H1 (cell line): Measurements from ENCODE around the gene LIPC. TPM values are rescaled to one million over a fixed set of nuclear protein-coding genes. Genes with fewer than 3 reads are reported as not detected.

Experiments
- CTCF ChIA-PET: fragments of 300-600 bp; sonication (Branson Sonifier 250); formaldehyde crosslinking; loops from one replicate; lab custom pipeline; 2021; ENCODE audit not compliant: partially characterized antibody; lab: Charles Lee
- POLR2A ChIA-PET: fragments of 300-600 bp; sonication (Branson Sonifier 250); formaldehyde crosslinking; loops from one replicate; lab custom pipeline; 2021; ENCODE audit warnings: inconsistent platforms; ENCODE audit not compliant: partially characterized antibody; lab: Charles Lee
- DNase-seq, 2 experiments: peaks; one replicate each; pipeline versions ENCODE4 v3.0.0 to v3.0.0-alpha.2; 2010 to 2022; ENCODE audit warnings: low spot score in 2 of 2, low read depth in 1 of 2, mixed read lengths in 1 of 2
- FAIRE-seq: peaks from 2 replicates; lab custom pipeline; 2011; peaks lifted over from hg19 to GRCh38; lab: Jason Lieb, UNC
- H2AFZ ChIP-seq: 2 replicates; pipeline ENCODE4 v1.8.1; 2012; ENCODE audit warnings: low read length, inconsistent platforms
- H2AK5ac ChIP-seq: 2 replicates; pipeline ENCODE4 v1.6.1; 2013; ENCODE audit warnings: low read depth, low read length
- H2BK120ac ChIP-seq: replicated peaks from 2 replicates; pipeline ENCODE3; 2013; ENCODE audit warnings: low read depth, low read length, inconsistent platforms
- H2BK12ac ChIP-seq: 2 replicates; pipeline ENCODE4 v1.6.1; 2013; ENCODE audit warnings: low read depth, low read length
- H2BK15ac ChIP-seq: 2 replicates; pipeline ENCODE4 v1.6.1; 2013; ENCODE audit warnings: low read length
- H2BK20ac ChIP-seq: 2 replicates; pipeline ENCODE4 v1.6.1; 2013; ENCODE audit warnings: low read length
- H2BK5ac ChIP-seq: 2 replicates; pipeline ENCODE4 v1.6.1; 2013; ENCODE audit warnings: low read depth, low read length
- H3K14ac ChIP-seq: 2 replicates; pipeline ENCODE4 v1.6.1; 2013; ENCODE audit warnings: inconsistent platforms; ENCODE audit not compliant: insufficient read length
- H3K18ac ChIP-seq: 2 replicates; pipeline ENCODE4 v1.6.1; 2013; ENCODE audit warnings: low read length; ENCODE audit errors: extremely low read depth
- H3K23ac ChIP-seq: 2 replicates; pipeline ENCODE4 v1.6.1; 2013; ENCODE audit warnings: inconsistent platforms; ENCODE audit not compliant: insufficient read length
- H3K23me2 ChIP-seq: 2 replicates; pipeline ENCODE4 v1.6.1; 2013; ENCODE audit warnings: low read depth, low read length
- H3K27ac ChIP-seq: 2 replicates; pipeline ENCODE4 v1.6.1; 2011; ENCODE audit warnings: low read depth, low read length, inconsistent platforms
- H3K27me3 ChIP-seq, 4 experiments: replicated peaks in 1 of 4; 1 replicate in 1 of 4; 2 replicates in 3 of 4; pipeline versions ENCODE4 v1.6.1 to v1.8.1; 2011 to 2013; ENCODE audit warnings: low read length in 3 of 4, mild to moderate bottlenecking in 3 of 4, inconsistent platforms in 2 of 4, mixed read lengths in 2 of 4, moderate library complexity in 1 of 4; ENCODE audit not compliant: control insufficient read depth in 3 of 4, insufficient read depth in 3 of 4; ENCODE audit errors: extremely low read depth in 1 of 4
- H3K36me3 ChIP-seq, 4 experiments: 2 replicates each; pipeline versions ENCODE4 v1.6.1 to v1.8.1; 2011 to 2013; ENCODE audit warnings: mild to moderate bottlenecking in 4 of 4, low read length in 3 of 4, moderate library complexity in 2 of 4, control low read depth in 1 of 4, inconsistent platforms in 1 of 4; ENCODE audit not compliant: insufficient read depth in 4 of 4, control insufficient read depth in 2 of 4
- H3K4ac ChIP-seq: replicated peaks from 2 replicates; pipeline ENCODE3; 2013; ENCODE audit warnings: low read length, low read depth, mixed read lengths, inconsistent platforms; ENCODE audit not compliant: insufficient read length
- H3K4me1 ChIP-seq, 4 experiments: replicated peaks in 1 of 4; 1 replicate in 1 of 4; 2 replicates in 3 of 4; pipeline versions ENCODE4 v1.6.1 to v1.8.1; 2011 to 2013; ENCODE audit warnings: low read length in 3 of 4, inconsistent platforms in 2 of 4, mixed read lengths in 1 of 4; ENCODE audit not compliant: insufficient read depth in 4 of 4, control insufficient read depth in 3 of 4
- H3K4me2 ChIP-seq, 2 experiments: 2 replicates each; pipeline versions ENCODE4 v1.6.1 to v1.8.1; 2011 to 2013; ENCODE audit warnings: low read depth in 2 of 2, low read length in 2 of 2, control low read depth in 1 of 2, inconsistent platforms in 1 of 2, mild to moderate bottlenecking in 1 of 2; ENCODE audit not compliant: insufficient read depth in 1 of 2
- H3K4me3 ChIP-seq, 4 experiments: fragments of 200-600, 300-600 bp in 1 of 4; sonication (generic), shearing (Covaris generic), sonication (Bioruptor Twin) in 1 of 4; 2 replicates each; pipeline versions ENCODE4 v1.5.1 to v1.8.1; 2011 to 2016; ENCODE audit warnings: low read length in 4 of 4, low read depth in 3 of 4, control low read depth in 2 of 4, inconsistent platforms in 2 of 4, mild to moderate bottlenecking in 2 of 4, mixed read lengths in 1 of 4, moderate library complexity in 1 of 4; ENCODE audit not compliant: insufficient read depth in 2 of 4; ENCODE audit errors: extremely low read depth in 1 of 4
- H3K56ac ChIP-seq: replicated peaks from 2 replicates; pipeline ENCODE3; 2013; ENCODE audit warnings: low read depth, mild to moderate bottlenecking, mixed read lengths, low read length, inconsistent platforms; ENCODE audit not compliant: insufficient read length
- H3K79me1 ChIP-seq: 2 replicates; pipeline ENCODE4 v1.6.1; 2013; ENCODE audit warnings: low read depth, low read length, control low read depth
- H3K79me2 ChIP-seq, 2 experiments: 2 replicates each; pipeline versions ENCODE4 v1.6.1 to v1.8.1; 2012 to 2013; ENCODE audit warnings: low read length in 2 of 2, mild to moderate bottlenecking in 2 of 2, inconsistent platforms in 1 of 2; ENCODE audit not compliant: insufficient read depth in 2 of 2, control insufficient read depth in 1 of 2
- H3K9ac ChIP-seq, 4 experiments: replicated peaks in 1 of 4; 1 replicate in 1 of 4; 2 replicates in 3 of 4; pipeline versions ENCODE4 v1.6.1 to v1.8.1; 2011 to 2013; ENCODE audit warnings: low read depth in 3 of 4, low read length in 3 of 4, control low read depth in 2 of 4, mild to moderate bottlenecking in 2 of 4, moderate library complexity in 2 of 4, inconsistent platforms in 1 of 4; ENCODE audit errors: extremely low read depth in 1 of 4
- H3K9me3 ChIP-seq, 2 experiments: 2 replicates each; pipeline versions ENCODE4 v1.6.1 to v1.8.1; 2012 to 2013; ENCODE audit warnings: mild to moderate bottlenecking in 2 of 2, moderate library complexity in 2 of 2, control low read depth in 1 of 2, inconsistent platforms in 1 of 2, low read depth in 1 of 2, low read length in 1 of 2, mixed read lengths in 1 of 2; ENCODE audit not compliant: insufficient read depth in 2 of 2
- H4K20me1 ChIP-seq, 2 experiments: replicated peaks in 1 of 2; 2 replicates each; pipeline versions ENCODE3 to v1.8.1; 2011 to 2013; ENCODE audit warnings: inconsistent platforms in 2 of 2, low read length in 2 of 2, mild to moderate bottlenecking in 1 of 2; ENCODE audit not compliant: insufficient read depth in 2 of 2, control insufficient read depth in 1 of 2
- H4K5ac ChIP-seq: 2 replicates; pipeline ENCODE4 v1.6.1; 2013; ENCODE audit warnings: low read length, low read depth, mixed read lengths, inconsistent platforms; ENCODE audit not compliant: insufficient read length
- H4K8ac ChIP-seq: 2 replicates; pipeline ENCODE4 v1.8.0; 2013; ENCODE audit warnings: mild to moderate bottlenecking, moderate library complexity, low read length, inconsistent platforms; ENCODE audit not compliant: insufficient read depth; ENCODE audit errors: extremely low read depth
- H4K91ac ChIP-seq: replicated peaks from 2 replicates; pipeline ENCODE3; 2013; ENCODE audit warnings: low read length, mixed read lengths, inconsistent platforms; ENCODE audit not compliant: insufficient read length
- CTBP2 ChIP-seq: IDR thresholded peaks from 2 replicates; pipeline ENCODE4 v1.7.0; 2011; ENCODE audit warnings: borderline replicate concordance, mild to moderate bottlenecking, moderate library complexity, mixed read lengths, low read length; ENCODE audit not compliant: insufficient read depth, insufficient read length
- E2F6 ChIP-seq: IDR thresholded peaks from 2 replicates; pipeline ENCODE4 v1.6.1; 2012; ENCODE audit warnings: inconsistent platforms
- NANOG ChIP-seq: IDR thresholded peaks from 2 replicates; pipeline ENCODE4 v1.6.1; 2011; ENCODE audit warnings: low read length, low read depth, mild to moderate bottlenecking, inconsistent platforms; ENCODE audit not compliant: insufficient read depth, poor library complexity, severe bottlenecking
- TCF12 ChIP-seq: IDR thresholded peaks from 2 replicates; pipeline ENCODE4 v1.6.1; 2011; ENCODE audit warnings: low read depth, mild to moderate bottlenecking, low read length
- WGBS, 2 experiments: shearing (Covaris generic) in 1 of 2; methylation state at CpG; one replicate each; pipeline versions ENCODE4 v1.1.6 to v1.1.7; 2013 to 2015; ENCODE audit warnings: low lambda C conversion rate in 2 of 2, mixed read lengths in 2 of 2, inconsistent platforms in 1 of 2, low coverage in 1 of 2, missing lambda C conversion rate in 1 of 2; ENCODE audit not compliant: insufficient replicate concordance in 2 of 2, insufficient coverage in 1 of 2, insufficient read length in 1 of 2; ENCODE audit errors: extremely low coverage in 1 of 2, missing lambda C conversion rate in 1 of 2; 5-methylcytosine and 5-hydroxymethylcytosine counted together
- polyA plus RNA-seq, 7 experiments: library from polyadenylated mRNA; depleted of rRNA in 3 of 7; stranded (reverse) in 5 of 7; unstranded in 2 of 7; fragments of >200 nt in 5 of 7; fragments of 200-250 nt in 2 of 7; gene quantifications; 1 replicate in 5 of 7; 2 replicates in 1 of 7; 4 replicates in 1 of 7; pipeline versions ENCODE4 v1.2.1 to v1.2.3, GENCODE V29; 2011 to 2013; ENCODE audit warnings: missing spikeins in 2 of 7, mixed read lengths in 2 of 7
- total RNA-seq: library from RNA; stranded (reverse); fragmentation: NEBNext Ultra II Directional; extraction: Animal tissue kit (Norgen Biotek cat#: 25700); gene quantifications from 2 replicates; pipeline ENCODE4 v1.2.1, GENCODE V29; 2021

Gene LIPC
- total and polyA plus RNA-seq, 2 of the 8 experiments (the other 6 are each of a cell fraction or from before 2014, with no cell fraction given) = not detected

DNA sequence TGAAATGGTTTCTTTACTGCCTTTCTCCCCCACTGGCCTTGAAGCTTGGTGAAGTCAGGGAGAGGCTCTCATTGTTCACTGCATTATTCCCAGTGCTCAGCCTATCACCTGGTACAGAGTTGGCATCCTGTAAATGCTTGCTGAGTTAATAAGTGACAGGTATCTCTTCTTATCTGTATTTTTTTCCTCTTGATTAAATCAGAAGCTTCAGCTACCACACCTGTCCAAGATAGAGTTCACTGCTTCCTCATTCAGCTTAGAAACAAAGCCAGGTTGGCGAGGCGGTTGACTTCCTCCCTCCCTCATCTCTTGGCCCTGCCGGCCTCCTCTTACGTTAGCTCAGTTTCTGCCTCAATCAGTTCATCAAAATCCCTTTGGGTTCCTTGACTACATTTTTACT, 142.8 kb downstream of the LIPC start:
- Histone ChIP-seq H2BK20ac (no peak overlapping the region), H3K9ac (no peak overlapping the region), H3K56ac (no peak overlapping the region), H3K18ac (no peak overlapping the region), H4K8ac (no peak overlapping the region), H3K4ac (no peak overlapping the region), H3K23ac (no peak overlapping the region), H3K27me3 (no peaks in the 10 kb centered on the region), H2BK5ac (no peak overlapping the region), H3K27ac (no peak overlapping the region), H4K20me1 (no peaks in the 10 kb centered on the region), H3K79me2 (no peaks in the 10 kb centered on the region), H3K79me1 (no peaks in the 10 kb centered on the region), H2AK5ac (no peak overlapping the region), H4K5ac (no peak overlapping the region), H2BK120ac (no peak overlapping the region), H3K4me2 (no peak overlapping the region), H3K4me1 (no peaks in the 10 kb centered on the region), H3K23me2 (no peaks in the 10 kb centered on the region), H3K9me3 (no peaks in the 10 kb centered on the region), H3K36me3 (no peaks in the 10 kb centered on the region), H2AFZ (no peak overlapping the region), H2BK15ac (no peak overlapping the region), H2BK12ac (no peak overlapping the region), H3K14ac (no peak overlapping the region), H3K4me3 (no peak overlapping the region), H4K91ac (no peak overlapping the region)
- whole genome bisulfite sequencing, 2 experiments = 90% methylated on average over 4 of the region's 4 CpGs; no CpG with 5 or more reads in 1 of the 2 experiments
- TF ChIP-seq NANOG = no peak
- no peak for TF ChIP-seq E2F6
- TF ChIP-seq CTBP2 = no peak
- TF ChIP-seq TCF12 = no peak
- no peak for DNase-seq
- ChIA-PET POLR2A (interaction anchor here (0.5 kb wide), 1 partner anchor 28 kb away, joined by 3 read pairs; no protein-coding TSS in a partner anchor), CTCF (interaction anchor here (0.7 to 1.9 kb wide), 9 partner anchors 9 to 354 kb away, joined by 3 to 6 read pairs (median 5); no protein-coding TSS in a partner anchor)
- FAIRE-seq = no peak
